ENCODE measurements around the gene CENPU. TPM values are rescaled to one million over a fixed set of nuclear protein-coding genes. Genes with fewer than 3 reads are reported as not detected.
"Not testable (repeated sequence)": the region's sequence is repeated elsewhere in the genome, so short reads cannot be mapped to it uniquely, and the experiment has no call there.

CENPU gene, protein sequence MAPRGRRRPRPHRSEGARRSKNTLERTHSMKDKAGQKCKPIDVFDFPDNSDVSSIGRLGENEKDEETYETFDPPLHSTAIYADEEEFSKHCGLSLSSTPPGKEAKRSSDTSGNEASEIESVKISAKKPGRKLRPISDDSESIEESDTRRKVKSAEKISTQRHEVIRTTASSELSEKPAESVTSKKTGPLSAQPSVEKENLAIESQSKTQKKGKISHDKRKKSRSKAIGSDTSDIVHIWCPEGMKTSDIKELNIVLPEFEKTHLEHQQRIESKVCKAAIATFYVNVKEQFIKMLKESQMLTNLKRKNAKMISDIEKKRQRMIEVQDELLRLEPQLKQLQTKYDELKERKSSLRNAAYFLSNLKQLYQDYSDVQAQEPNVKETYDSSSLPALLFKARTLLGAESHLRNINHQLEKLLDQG
- 1 to 10 TPM in 4 of 6 donors, under 1 TPM in 2; 0.60 to 2.9 (median 1.1) TPM for total RNA-seq
- 1 to 10 TPM; 1.1 to 1.5 TPM for polyA plus RNA-seq

DNA sequence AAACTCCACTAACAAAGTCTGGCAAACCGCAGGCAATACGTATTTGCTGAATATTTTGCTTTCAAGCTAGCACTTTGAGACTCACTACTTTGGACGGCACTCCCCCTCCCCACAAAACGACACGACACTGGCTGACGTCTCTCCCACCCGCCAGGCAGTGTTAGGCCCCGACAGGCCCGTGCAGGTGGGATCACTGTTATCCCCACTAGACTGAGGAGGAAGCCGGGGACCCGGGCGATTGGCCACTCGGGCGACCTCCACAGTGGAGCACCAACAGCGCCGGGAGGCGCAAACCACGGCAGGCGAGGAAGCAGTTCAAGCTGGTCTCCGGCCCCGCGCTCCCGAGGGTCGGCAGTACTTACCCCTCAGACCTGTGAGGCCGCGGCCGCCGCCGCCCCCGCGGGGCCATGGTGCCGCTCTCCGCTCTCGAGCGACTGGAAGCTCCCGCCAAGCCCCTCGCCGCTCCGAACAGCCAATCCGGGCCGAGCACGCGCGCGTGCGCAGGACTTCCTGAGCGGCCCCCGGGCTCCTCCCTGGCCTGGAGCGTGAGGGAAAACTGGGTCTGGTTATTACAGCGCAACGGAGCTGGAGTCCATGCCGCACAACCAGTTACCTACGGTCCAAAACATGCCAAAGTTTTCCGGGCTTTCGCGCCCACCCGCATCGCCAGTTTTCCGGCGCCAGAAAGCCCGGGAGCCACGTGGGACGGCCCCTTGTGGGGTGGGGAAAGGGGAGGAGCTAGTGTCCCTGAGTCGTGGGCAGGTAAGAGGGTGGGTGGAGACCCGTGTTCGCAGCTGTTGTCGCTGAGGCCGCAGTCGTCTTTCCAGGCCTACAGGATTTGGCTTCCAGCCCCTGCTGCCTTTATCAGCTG, at the start of gene CENPU:
Gene CENPU, minus strand, starts transcription at position 443 of the 871 bp plus-strand sequence. Its CDS starts 34 bp downstream, at position 409.
- DNase-seq (peak; percentile 96 to 99 (median 98)), ATAC-seq (peak; percentile 96 to 99 (median 98)), FAIRE-seq (peak; percentile 41)
- Histone ChIP-seq H3K9me3 (no peaks in the 10 kb centered on the region), H3K27me3 (no peaks in the 10 kb centered on the region), H3K27ac (peak within 1 kb of the TSS; percentile 19 to 66 (median 58)), H3K4me1 (peaks cover 0 to 5% (median 3%) of the 10 kb centered on the region in 3 donors), H3K36me3 (no peaks in the 10 kb centered on the region), H3K4me3 (peak within 1 kb of the TSS; percentile 55 to 90 (median 75))
- intact Hi-C loops (cut with DNase I), result no loop called here
- WGBS, 2 donors, result 1% methylated on average over 69 of the region's 69 CpGs
- TF ChIP-seq, protein P1, sequence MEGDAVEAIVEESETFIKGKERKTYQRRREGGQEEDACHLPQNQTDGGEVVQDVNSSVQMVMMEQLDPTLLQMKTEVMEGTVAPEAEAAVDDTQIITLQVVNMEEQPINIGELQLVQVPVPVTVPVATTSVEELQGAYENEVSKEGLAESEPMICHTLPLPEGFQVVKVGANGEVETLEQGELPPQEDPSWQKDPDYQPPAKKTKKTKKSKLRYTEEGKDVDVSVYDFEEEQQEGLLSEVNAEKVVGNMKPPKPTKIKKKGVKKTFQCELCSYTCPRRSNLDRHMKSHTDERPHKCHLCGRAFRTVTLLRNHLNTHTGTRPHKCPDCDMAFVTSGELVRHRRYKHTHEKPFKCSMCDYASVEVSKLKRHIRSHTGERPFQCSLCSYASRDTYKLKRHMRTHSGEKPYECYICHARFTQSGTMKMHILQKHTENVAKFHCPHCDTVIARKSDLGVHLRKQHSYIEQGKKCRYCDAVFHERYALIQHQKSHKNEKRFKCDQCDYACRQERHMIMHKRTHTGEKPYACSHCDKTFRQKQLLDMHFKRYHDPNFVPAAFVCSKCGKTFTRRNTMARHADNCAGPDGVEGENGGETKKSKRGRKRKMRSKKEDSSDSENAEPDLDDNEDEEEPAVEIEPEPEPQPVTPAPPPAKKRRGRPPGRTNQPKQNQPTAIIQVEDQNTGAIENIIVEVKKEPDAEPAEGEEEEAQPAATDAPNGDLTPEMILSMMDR (IDR thresholded peaks at IDR 0.05), result no peak

DNA sequence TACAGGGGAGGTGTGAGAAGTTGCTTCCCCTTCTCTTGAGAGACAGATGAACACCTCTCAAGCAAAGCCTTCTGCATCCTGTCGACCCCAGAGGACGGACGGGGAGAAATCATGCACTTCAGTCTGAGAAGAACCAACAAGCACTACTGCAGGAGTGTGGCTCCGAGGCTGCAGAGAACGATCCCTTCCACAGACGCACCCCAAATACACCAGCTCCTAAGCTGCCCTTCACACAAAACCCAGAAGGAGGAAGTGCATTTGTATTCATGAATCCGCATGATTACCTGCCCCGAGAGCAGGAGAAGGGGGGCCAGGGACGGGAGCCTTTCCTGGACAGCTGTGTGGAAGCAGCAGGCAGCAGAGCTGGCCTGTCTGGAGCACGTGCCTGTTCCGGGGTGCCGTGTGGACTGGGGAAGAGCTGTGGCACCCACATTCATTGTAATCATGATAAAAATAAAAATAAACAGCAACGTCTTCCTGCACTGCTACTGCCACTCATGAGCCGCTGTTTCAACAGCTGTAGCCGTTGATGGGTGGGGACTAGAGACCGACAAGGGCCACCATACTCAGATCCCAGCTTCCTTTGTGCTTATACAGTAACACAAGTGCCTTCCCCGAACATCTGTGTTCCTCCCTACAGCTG, 49.0 kb upstream of the CENPU start:
- FAIRE-seq (no peak), ATAC-seq (peak in 3 of 4 donors; percentile 50 to 52 (median 51)), DNase-seq (no peak)
- no peaks in the 10 kb centered on the region for H3K27me3 ChIP-seq
- no peak overlapping the region for H3K4me3 ChIP-seq
- no peak overlapping the region for H3K27ac ChIP-seq
- H3K4me1 ChIP-seq, result no peaks in the 10 kb centered on the region
- H3K9me3 ChIP-seq, result no peaks in the 10 kb centered on the region
- WGBS, 2 donors, result 78% methylated on average over 17 of the region's 17 CpGs
- TF ChIP-seq, protein P1 (IDR thresholded peaks at IDR 0.05), result no peak
- intact Hi-C loops (cut with DNase I), result no loop called here
- peaks cover 0 to 13% (median 0%) of the 10 kb centered on the region in 3 donors for H3K36me3 ChIP-seq

DNA sequence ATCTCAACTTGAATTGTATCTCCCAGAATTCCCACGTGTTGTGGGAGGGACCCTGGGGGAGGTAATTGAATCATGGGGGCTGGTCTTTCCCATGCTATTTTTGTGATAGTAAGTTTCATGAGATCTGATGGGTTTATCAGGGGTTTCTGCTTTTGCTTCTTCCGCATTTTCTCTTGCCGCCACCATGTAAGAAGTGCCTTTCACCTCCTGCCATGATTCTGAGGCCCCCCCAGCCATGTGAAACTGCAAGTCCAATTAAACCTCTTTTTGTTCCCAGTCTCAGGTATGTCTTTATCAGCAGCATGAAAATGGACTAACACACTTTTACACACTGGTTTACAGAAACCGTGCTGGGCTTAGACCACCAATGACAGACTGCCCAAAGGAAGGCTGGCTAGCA, 45.3 kb upstream of the CENPU start:
- FAIRE-seq; ATAC-seq; H3K27me3 ChIP-seq; H3K36me3 ChIP-seq; DNase-seq; H3K27ac ChIP-seq; intact Hi-C loops (cut with DNase I); H3K4me3 ChIP-seq; H3K9me3 ChIP-seq; H3K4me1 ChIP-seq: not testable (repeated sequence)
- 94 to 98% methylated on average over 4 of the region's 4 CpGs for WGBS, 2 donors

DNA sequence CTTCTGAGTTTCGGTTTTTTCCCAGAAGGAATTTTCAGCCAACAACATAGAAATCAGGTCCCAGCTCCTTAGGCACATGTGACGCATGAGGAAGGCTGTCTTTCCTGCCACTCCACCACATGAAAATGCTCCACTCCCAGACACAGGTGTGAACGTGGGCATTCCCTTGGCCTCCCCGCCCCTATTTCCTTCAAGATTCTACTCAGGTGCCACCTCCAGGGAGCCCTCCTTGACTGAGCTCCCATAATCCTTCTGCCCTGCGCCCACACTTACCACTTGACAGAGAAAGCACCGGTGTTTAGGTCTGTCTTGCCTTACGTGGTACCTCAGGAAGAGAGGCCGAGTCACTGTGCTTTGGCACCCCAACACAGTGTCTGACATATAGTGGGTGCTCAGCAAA, 44.4 kb upstream of the CENPU start:
- no peak for ATAC-seq

More for the DNA sequence above, 44.4 kb upstream of the CENPU start:
- FAIRE-seq (no peak), DNase-seq (no peak)
- Histone ChIP-seq H3K27me3 (no peaks in the 10 kb centered on the region), H3K27ac (no peak overlapping the region), H3K4me3 (no peak overlapping the region), H3K36me3 (peaks cover 0 to 12% (median 0%) of the 10 kb centered on the region in 3 donors), H3K4me1 (no peaks in the 10 kb centered on the region), H3K9me3 (no peaks in the 10 kb centered on the region)
- TF ChIP-seq, protein P1 (IDR thresholded peaks at IDR 0.05), result no peak
- intact Hi-C loops (cut with DNase I), result no loop called here
- WGBS, 2 donors, result 83 to 87% methylated on average over 8 of the region's 8 CpGs

Data from pancreas (tissue), 10 donors.